DOHH2 (cell line): Measurements from ENCODE around the gene KIAA1328.

Source experiments
- H3F3A ChIP-seq: fragments of 200-600 bp; sonication (generic), shearing (Covaris generic); 2 replicates; pipeline ENCODE4 v1.6.0; 2016; ENCODE audit warnings: antibody characterized with exemption, mild to moderate bottlenecking; ENCODE audit not compliant: control insufficient read depth, insufficient read depth
- H3K27ac ChIP-seq: fragments of 200-600 bp; sonication (generic); 2 replicates; pipeline ENCODE4 v1.5.1; 2014; ENCODE audit warnings: low read depth, mild to moderate bottlenecking, low read length, moderate library complexity
- H3K27me3 ChIP-seq: fragments of 200-600 bp; sonication (generic); 2 replicates; pipeline ENCODE4 v1.6.1; 2014; ENCODE audit warnings: mild to moderate bottlenecking, low read length, mixed read lengths; ENCODE audit not compliant: control insufficient read depth
- H3K36me3 ChIP-seq: fragments of 200-600 bp; sonication (generic); 2 replicates; pipeline ENCODE4 v1.6.1; 2014; ENCODE audit warnings: mild to moderate bottlenecking, low read length, moderate library complexity, mixed read lengths; ENCODE audit not compliant: control insufficient read depth
- H3K4me1 ChIP-seq: fragments of 200-600 bp; sonication (generic); 2 replicates; pipeline ENCODE4 v1.6.1; 2014; ENCODE audit warnings: mild to moderate bottlenecking, low read length, mixed read lengths; ENCODE audit not compliant: control insufficient read depth
- H3K4me2 ChIP-seq: fragments of 200-600 bp; sonication (generic); 2 replicates; pipeline ENCODE4 v1.6.0; 2014; ENCODE audit warnings: mild to moderate bottlenecking, low read length, moderate library complexity
- H3K4me3 ChIP-seq: fragments of 200-600 bp; sonication (generic); 2 replicates; pipeline ENCODE4 v1.5.1; 2014; ENCODE audit warnings: mild to moderate bottlenecking, low read length, mixed read lengths
- H3K79me2 ChIP-seq: fragments of 200-600 bp; sonication (generic); 2 replicates; pipeline ENCODE4 v1.6.1; 2014; ENCODE audit warnings: mild to moderate bottlenecking, low read length, mixed read lengths; ENCODE audit not compliant: control insufficient read depth
- H3K9me2 ChIP-seq: fragments of 200-600 bp; sonication (generic); replicated peaks from 2 replicates; pipeline ENCODE4 v1.6.1; 2014; ENCODE audit warnings: mild to moderate bottlenecking, low read length, mixed read lengths; ENCODE audit not compliant: control insufficient read depth
- H3K9me3 ChIP-seq: fragments of 200-600 bp; sonication (generic); 2 replicates; pipeline ENCODE4 v1.6.1; 2014; ENCODE audit warnings: antibody characterized with exemption, low read length, mixed read lengths; ENCODE audit not compliant: control insufficient read depth, insufficient read depth
- H4K20me1 ChIP-seq: fragments of 200-600 bp; sonication (generic); 2 replicates; pipeline ENCODE4 v1.6.0; 2014; ENCODE audit warnings: low read depth, mild to moderate bottlenecking, antibody characterized with exemption, low read length, moderate library complexity; ENCODE audit not compliant: control insufficient read depth, insufficient read depth
- EZH2phosphoT487 ChIP-seq: fragments of 200-600 bp; sonication (generic); IDR thresholded peaks from 2 replicates; pipeline ENCODE4 v1.6.1; 2017; ENCODE audit warnings: borderline replicate concordance, mild to moderate bottlenecking, antibody characterized with exemption, low read length, moderate library complexity, mixed read lengths
- TF ChIP-seq, protein P1 (sequence below): fragments of 200-600 bp; sonication (generic); IDR thresholded peaks from one replicate; pipeline ENCODE4 v1.5.1; 2014; ENCODE audit warnings: antibody characterized with exemption, mild to moderate bottlenecking, low read depth, low read length; ENCODE audit not compliant: poor library complexity, severe bottlenecking

KIAA1328 gene

GRCh38 chr18:36942264-36942663 is 113.3 kb downstream of the KIAA1328 start:
- H4K20me1 ChIP-seq, result no peaks in the 10 kb centered on the region

DNA sequence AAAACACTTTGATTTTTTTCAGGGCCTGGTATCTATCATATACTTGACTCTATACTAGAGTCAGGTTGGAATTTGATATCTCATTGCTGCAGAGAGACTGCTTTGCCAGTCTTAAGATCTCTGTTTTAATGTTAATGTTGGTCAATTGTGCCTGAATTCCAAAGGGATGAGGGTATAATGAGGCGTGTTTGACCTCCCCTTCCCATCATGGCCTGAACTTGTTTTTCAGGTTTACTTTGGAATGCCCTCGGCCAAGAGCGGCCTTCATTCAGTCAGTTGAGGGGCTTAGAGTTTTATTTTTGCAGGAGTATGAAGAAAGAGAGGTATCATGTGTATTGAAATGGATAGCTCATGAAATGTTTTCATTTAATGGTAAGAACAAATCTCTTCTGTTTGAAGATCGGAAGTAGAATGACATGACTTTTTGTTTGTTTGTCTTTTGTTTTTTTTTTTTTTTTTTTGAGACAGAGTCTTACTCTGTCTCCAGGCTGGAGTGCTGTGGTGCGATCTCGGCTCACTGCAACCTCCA is 119.0 kb downstream of the KIAA1328 start:
- no peak overlapping the region for H3K4me2 ChIP-seq
- H3K27ac ChIP-seq, result no peak overlapping the region

More at GRCh38 chr18:36942264-36942663, 113.3 kb downstream of the KIAA1328 start:
- no peak for TF ChIP-seq EZH2phosphoT487
- TF ChIP-seq, protein P1, sequence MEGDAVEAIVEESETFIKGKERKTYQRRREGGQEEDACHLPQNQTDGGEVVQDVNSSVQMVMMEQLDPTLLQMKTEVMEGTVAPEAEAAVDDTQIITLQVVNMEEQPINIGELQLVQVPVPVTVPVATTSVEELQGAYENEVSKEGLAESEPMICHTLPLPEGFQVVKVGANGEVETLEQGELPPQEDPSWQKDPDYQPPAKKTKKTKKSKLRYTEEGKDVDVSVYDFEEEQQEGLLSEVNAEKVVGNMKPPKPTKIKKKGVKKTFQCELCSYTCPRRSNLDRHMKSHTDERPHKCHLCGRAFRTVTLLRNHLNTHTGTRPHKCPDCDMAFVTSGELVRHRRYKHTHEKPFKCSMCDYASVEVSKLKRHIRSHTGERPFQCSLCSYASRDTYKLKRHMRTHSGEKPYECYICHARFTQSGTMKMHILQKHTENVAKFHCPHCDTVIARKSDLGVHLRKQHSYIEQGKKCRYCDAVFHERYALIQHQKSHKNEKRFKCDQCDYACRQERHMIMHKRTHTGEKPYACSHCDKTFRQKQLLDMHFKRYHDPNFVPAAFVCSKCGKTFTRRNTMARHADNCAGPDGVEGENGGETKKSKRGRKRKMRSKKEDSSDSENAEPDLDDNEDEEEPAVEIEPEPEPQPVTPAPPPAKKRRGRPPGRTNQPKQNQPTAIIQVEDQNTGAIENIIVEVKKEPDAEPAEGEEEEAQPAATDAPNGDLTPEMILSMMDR, result peak; percentile 80
- Histone ChIP-seq H3K4me2 (no peak overlapping the region), H3F3A (no peaks in the 10 kb centered on the region), H3K4me3 (no peak overlapping the region), H3K79me2 (no peaks in the 10 kb centered on the region), H3K27ac (no peak overlapping the region), H3K36me3 (no peaks in the 10 kb centered on the region), H3K9me3 (no peaks in the 10 kb centered on the region), H3K27me3 (no peaks in the 10 kb centered on the region), H3K4me1 (no peaks in the 10 kb centered on the region), H3K9me2 (no peaks in the 10 kb centered on the region)

DNA sequence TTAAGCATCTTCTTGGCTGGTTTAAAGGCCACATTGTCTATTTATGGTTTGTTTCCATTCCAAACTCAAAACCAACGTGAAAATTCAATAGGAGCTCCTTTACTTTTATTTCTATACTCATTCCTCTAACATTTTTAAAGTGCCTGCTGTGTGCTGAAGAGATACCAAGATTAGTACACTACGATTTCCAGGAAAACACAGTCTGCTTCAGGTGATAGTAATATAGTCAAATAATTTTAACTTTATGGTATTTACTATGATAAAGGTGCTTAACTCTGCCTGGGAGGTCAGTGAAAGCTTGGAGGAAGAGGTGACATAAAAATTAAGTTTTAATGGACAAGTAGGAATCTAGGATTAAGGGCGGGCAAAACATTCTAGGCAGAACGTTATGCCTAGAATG is 121.4 kb downstream of the KIAA1328 start:
- TF ChIP-seq, protein P1, result no peak
- TF ChIP-seq EZH2phosphoT487, result no peak
- Histone ChIP-seq H3K4me3 (no peak overlapping the region), H3K79me2 (no peaks in the 10 kb centered on the region), H3F3A (no peaks in the 10 kb centered on the region), H3K9me3 (no peaks in the 10 kb centered on the region), H3K27ac (no peak overlapping the region), H3K4me1 (no peaks in the 10 kb centered on the region), H3K36me3 (no peaks in the 10 kb centered on the region), H3K9me2 (no peaks in the 10 kb centered on the region), H3K4me2 (no peak overlapping the region), H4K20me1 (no peaks in the 10 kb centered on the region), H3K27me3 (no peaks in the 10 kb centered on the region)

More for the DNA sequence above, 119.0 kb downstream of the KIAA1328 start:
- Histone ChIP-seq H3K27me3 (no peaks in the 10 kb centered on the region), H3K4me3 (no peak overlapping the region), H4K20me1 (no peaks in the 10 kb centered on the region), H3K36me3 (no peaks in the 10 kb centered on the region), H3K4me1 (no peaks in the 10 kb centered on the region), H3K79me2 (no peaks in the 10 kb centered on the region), H3F3A (no peaks in the 10 kb centered on the region), H3K9me2 (no peaks in the 10 kb centered on the region), H3K9me3 (no peaks in the 10 kb centered on the region)
- TF ChIP-seq, protein P1, result no peak
- TF ChIP-seq EZH2phosphoT487, result no peak
